Measurements from ENCODE around the gene FGF8.

FGF8 gene

DNA sequence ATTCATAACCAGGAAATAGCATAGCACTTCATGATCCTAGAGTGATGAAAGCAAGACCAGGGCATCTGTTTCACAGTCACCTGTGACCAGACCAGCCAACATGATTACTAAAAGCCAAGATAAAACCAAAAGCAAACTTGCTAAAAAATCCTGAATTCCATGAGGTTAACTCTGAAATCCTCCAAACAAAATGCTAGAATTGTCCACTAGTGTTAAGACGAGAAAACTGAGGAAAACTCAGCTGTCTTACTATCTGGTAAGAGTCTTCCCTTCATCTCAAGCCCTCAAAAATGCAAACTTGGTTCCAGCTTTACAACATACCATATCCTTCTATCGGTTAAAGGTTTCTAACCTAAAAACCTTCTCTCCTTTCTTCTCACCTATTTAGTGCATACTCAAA, 8.6 kb upstream of the FGF8 start:
- H3K27ac ChIP-seq: no peak overlapping the region
- TF ChIP-seq EZH2 (IDR thresholded peaks at IDR 0.05) (no peak), FOXP2 (optimal IDR thresholded peaks at IDR 0.05; ENCODE audit: control extremely low read depth, extremely low read length, insufficient read depth) (no peak), POLR2AphosphoS5 (IDR thresholded peaks at IDR 0.05; ENCODE audit: borderline replicate concordance, low read depth, low read length) (no peak)
- no peak for DNase-seq (ENCODE audit: low read depth, low spot score)
- peaks cover 11% of the 10 kb centered on the region; the same call in 1 of the 2 replicates for H3K36me3 ChIP-seq (ENCODE audit: insufficient read depth, low read length)
- H3K4me3 ChIP-seq: no peak overlapping the region
- no peak overlapping the region for H3K9ac ChIP-seq (ENCODE audit: insufficient read length)
- H3K9me3 ChIP-seq (ENCODE audit: low read depth, low read length): no peaks in the 10 kb centered on the region

DNA sequence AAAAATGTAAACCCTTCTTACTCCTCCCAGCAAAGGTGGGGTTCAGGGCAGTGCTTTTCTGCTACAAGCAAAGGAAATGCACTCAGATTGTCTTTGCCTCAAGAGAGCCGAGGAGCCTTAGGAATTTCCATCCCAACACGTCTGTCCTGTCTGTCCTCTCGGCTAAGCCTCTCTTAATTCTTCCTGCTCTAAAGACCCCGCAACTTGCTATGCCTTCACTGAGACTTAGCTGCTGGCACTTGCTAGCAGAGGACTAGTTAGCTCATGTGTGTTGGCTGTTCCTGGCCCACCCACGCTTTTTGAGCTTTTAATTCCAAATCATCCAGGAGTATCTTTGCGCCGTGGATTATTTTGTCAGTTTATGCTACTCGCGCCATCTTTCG, 7.8 kb upstream of the FGF8 start:
- H3K9me3 ChIP-seq (ENCODE audit: low read depth, low read length): no peaks in the 10 kb centered on the region
- peaks cover 11% of the 10 kb centered on the region; the same call in 1 of the 2 replicates for H3K36me3 ChIP-seq (ENCODE audit: insufficient read depth, low read length)
- peak overlapping the region; percentile 82 for H3K4me3 ChIP-seq
- no peak for TF ChIP-seq FOXP2 (optimal IDR thresholded peaks at IDR 0.05; ENCODE audit: control extremely low read depth, extremely low read length, insufficient read depth)
- TF ChIP-seq POLR2AphosphoS5 (IDR thresholded peaks at IDR 0.05; ENCODE audit: borderline replicate concordance, low read depth, low read length): no peak
- no peak for TF ChIP-seq EZH2 (IDR thresholded peaks at IDR 0.05)
- H3K9ac ChIP-seq (ENCODE audit: insufficient read length): peak overlapping the region; percentile 84
- no peak for DNase-seq (ENCODE audit: low read depth, low spot score)
- peak overlapping the region; percentile 46; the same call in 1 of the 2 replicates for H3K27ac ChIP-seq

DNA sequence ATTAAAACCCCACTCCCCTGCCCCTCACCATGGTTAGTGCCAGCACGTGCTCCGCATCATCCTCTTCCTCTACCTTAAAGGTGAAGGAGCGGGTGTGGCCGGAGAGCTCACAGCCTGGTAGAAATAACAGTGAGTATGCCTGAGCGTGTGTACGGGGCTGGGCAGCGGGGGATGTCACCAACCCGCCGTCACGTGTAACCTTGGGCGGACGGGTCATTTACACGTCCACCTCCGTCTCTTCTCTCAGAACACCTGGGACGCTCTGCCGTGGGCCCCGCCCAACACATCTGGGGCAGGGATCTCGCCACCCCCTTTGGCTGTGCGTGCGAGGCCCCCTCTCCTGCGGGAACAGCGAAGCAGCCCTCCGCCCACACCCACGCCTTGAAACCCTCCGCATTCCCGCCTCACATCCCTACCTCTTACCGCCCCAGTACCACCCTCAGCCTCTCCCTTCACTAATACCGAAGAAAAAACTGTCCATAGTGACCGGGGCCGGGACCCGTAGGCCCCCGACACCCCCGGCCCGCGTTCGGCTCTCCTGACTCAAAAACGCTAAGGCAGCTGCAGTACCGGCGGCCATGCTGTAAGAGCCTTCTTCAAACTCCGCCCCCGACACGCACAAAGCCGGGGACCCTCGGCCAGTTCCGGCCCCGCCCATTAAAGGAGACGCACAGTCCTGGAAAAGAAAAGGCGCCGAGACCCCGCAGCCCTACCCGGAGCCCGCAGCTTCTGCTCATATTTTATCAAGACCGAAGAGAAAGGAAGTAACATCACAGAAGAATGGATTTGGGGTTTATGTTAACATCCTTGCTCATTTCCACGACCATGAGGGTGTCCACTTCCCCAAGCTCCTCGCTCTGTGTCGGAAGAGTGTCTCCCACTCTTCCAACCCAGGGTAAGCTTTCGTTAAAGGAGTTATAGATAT, 7.2 kb upstream of the FGF8 start, which contains the start of gene NPM3:
NPM3 (minus strand) TSS at position 636 of the 925 bp plus-strand sequence; CDS start at position 580, 56 bp downstream.
- H3K36me3 ChIP-seq (ENCODE audit: insufficient read depth, low read length): peaks cover 11% of the 10 kb centered on the region; the same call in 1 of the 2 replicates

DNA sequence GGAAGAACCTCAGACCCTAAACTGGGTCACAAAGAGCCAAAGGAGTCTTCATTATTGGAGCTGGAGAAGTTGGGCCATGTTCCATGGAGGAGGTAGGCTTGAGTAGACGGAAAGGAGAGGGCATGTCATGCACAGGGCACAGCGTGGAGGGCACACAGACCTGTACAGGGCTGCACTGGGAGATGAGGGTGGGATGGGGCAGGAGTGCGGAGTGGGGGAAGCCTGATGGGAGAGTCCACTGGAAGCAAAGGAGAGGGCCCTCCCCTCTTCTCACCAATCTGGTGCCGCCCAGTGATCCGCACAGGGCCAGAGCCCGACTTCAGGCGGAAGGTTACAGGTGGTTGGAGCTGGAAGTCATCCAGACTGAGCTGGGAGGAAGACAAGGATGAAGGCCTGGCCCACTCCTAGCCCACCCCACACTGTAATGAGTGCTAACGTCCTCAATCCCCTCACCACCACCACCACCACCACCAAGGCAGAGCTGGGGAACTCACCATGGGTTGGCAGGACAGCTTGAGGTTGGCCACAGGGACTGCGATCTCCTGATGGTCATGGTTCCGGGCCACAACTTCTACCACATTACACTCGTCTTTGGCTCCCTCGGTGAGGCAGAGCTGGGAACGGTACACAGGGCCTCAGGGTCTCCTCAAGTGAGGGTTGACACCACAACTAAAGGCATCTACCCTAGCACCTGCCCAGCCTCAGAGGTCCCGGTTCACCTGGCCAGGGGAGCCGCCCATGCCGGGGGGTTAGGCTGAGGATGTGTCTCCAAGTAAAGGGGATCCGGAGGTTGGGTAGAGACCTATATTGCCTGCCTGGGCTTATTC, 6.3 kb upstream of the FGF8 start:
- Histone ChIP-seq H3K4me3 (peak overlapping the region; percentile 82), H3K9ac (ENCODE audit: insufficient read length) (peak overlapping the region; percentile 84), H3K36me3 (ENCODE audit: insufficient read depth, low read length) (peaks cover 6% of the 10 kb centered on the region; the same call in 1 of the 2 replicates), H3K27ac (no peak overlapping the region), H3K9me3 (ENCODE audit: low read depth, low read length) (no peaks in the 10 kb centered on the region)
- no peak for TF ChIP-seq POLR2AphosphoS5 (IDR thresholded peaks at IDR 0.05; ENCODE audit: borderline replicate concordance, low read depth, low read length)
- no peak for TF ChIP-seq FOXP2 (optimal IDR thresholded peaks at IDR 0.05; ENCODE audit: control extremely low read depth, extremely low read length, insufficient read depth)
- TF ChIP-seq EZH2 (IDR thresholded peaks at IDR 0.05): no peak
- no peak for DNase-seq (ENCODE audit: low read depth, low spot score)

More for the DNA sequence above, 7.2 kb upstream of the FGF8 start, which contains the start of gene NPM3:
- Histone ChIP-seq H3K27ac (peak within 1 kb of the TSS; percentile 46; the same call in 1 of the 2 replicates), H3K9me3 (ENCODE audit: low read depth, low read length) (no peaks in the 10 kb centered on the region), H3K4me3 (peak within 1 kb of the TSS; percentile 82), H3K9ac (ENCODE audit: insufficient read length) (peak within 1 kb of the TSS; percentile 84)
- no peak for TF ChIP-seq EZH2 (IDR thresholded peaks at IDR 0.05)
- TF ChIP-seq POLR2AphosphoS5 (IDR thresholded peaks at IDR 0.05; ENCODE audit: borderline replicate concordance, low read depth, low read length): peak; percentile 83
- no peak for TF ChIP-seq FOXP2 (optimal IDR thresholded peaks at IDR 0.05; ENCODE audit: control extremely low read depth, extremely low read length, insufficient read depth)
- DNase-seq (ENCODE audit: low read depth, low spot score): no peak

DNA sequence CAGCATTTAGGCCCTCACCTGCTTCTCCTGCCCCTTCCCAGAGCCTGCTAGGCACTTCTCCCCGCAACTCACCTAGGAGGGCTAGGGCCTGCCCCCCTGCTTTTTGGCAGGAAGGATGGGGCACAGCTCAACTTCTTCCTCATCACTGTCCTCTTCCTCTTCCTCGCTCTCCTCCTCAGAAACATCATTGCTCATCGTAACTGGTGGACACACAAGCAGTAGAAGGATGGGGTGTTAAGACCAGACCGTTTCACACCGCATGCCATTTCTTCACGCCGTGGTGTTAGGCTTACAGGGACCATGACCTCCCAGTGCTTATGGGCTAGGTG, 5.7 kb upstream of the FGF8 start:
- H3K36me3 ChIP-seq (ENCODE audit: insufficient read depth, low read length): peaks cover 3% of the 10 kb centered on the region; the same call in 1 of the 2 replicates
- no peak for DNase-seq (ENCODE audit: low read depth, low spot score)
- no peak overlapping the region for H3K27ac ChIP-seq
- H3K9me3 ChIP-seq (ENCODE audit: low read depth, low read length): no peaks in the 10 kb centered on the region
- TF ChIP-seq POLR2AphosphoS5 (IDR thresholded peaks at IDR 0.05; ENCODE audit: borderline replicate concordance, low read depth, low read length) (no peak), FOXP2 (optimal IDR thresholded peaks at IDR 0.05; ENCODE audit: control extremely low read depth, extremely low read length, insufficient read depth) (no peak), EZH2 (IDR thresholded peaks at IDR 0.05) (no peak)
- H3K4me3 ChIP-seq: peak overlapping the region; percentile 82; the same call in 1 of the 2 replicates
- no peak overlapping the region for H3K9ac ChIP-seq (ENCODE audit: insufficient read length)

DNA sequence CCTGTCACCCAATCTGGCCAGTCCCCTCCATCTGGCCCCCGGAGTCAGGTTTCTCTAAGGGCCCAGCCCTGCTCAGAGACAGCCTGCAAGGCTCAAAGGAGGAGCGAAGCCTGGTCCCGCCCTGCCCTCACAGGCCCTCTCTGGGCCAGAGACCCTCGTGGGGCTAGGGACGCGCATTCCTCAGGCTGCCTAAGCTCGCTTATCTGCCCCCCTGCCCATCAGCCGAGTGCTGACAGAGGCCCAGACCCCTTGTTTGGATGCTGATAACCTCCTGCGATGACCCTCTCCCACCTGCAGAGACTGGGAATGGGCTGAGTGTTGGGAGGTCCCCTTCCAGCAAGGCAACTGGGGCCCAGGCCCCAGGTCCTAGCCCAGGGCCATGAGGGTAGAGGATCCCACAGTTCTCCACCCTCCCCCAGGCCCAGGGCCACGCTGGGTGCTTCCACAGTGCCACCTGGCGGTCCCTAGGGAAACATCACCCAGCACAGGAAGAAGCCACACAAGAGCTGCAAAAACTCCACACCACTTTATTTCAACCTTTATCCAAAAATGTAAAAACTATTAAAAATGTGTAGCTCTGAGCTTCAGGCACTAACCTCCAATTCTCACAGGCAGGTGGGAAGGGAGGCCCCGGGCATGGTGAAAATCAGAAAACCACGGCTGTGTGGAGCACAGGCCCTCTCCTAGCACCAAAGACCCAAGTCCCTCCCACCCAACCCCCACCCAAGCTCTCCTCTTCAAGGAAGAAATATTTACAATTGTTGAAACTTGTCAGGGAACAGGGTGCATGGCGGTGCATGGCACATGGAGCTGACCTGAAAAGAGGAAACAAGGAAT, 5.1 kb upstream of the FGF8 start:
- Histone ChIP-seq H3K27ac (no peak overlapping the region), H3K9ac (ENCODE audit: insufficient read length) (no peak overlapping the region), H3K4me3 (no peak overlapping the region), H3K9me3 (ENCODE audit: low read depth, low read length) (no peaks in the 10 kb centered on the region), H3K36me3 (ENCODE audit: insufficient read depth, low read length) (peaks cover 1% of the 10 kb centered on the region; the same call in 1 of the 2 replicates)
- TF ChIP-seq FOXP2 (optimal IDR thresholded peaks at IDR 0.05; ENCODE audit: control extremely low read depth, extremely low read length, insufficient read depth) (no peak), EZH2 (IDR thresholded peaks at IDR 0.05) (no peak), POLR2AphosphoS5 (IDR thresholded peaks at IDR 0.05; ENCODE audit: borderline replicate concordance, low read depth, low read length) (no peak)
- peak; percentile 5 for DNase-seq (ENCODE audit: low read depth, low spot score)

DNA sequence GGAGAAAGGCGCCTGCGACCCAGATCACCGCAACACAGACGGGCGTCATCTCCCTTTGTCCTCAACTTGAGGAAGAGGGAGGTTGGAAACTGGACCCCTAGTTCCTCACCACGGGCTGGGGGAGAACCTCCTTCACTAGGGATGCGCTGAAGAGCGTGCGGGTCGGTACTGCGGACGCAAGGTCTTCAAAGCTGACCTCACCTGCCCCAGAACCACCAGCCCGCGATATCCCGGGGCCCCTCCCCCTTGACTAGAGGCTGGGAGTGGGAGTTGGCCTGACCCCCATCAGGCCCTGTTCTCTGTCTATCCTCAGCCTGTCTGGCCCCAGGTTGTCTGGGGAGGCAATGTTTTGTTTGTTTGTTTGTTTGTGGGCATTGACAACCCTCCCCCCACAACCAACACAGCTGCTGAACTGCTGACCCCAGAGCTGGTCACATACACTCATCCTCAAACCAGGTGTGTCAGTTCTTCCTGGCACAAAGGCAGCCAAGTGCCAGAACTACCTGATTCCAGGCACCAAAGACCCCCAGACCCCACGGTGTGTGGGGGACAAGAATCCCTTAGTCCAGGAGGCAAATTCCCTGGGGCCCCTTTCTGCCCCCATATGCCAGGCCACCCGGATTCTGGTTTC, 4.4 kb upstream of the FGF8 start:
- Histone ChIP-seq H3K9ac (ENCODE audit: insufficient read length) (no peak overlapping the region), H3K9me3 (ENCODE audit: low read depth, low read length) (no peaks in the 10 kb centered on the region), H3K36me3 (ENCODE audit: insufficient read depth, low read length) (no peaks in the 10 kb centered on the region; the same call in 1 of the 2 replicates), H3K4me3 (no peak overlapping the region), H3K27ac (no peak overlapping the region)
- no peak for TF ChIP-seq FOXP2 (optimal IDR thresholded peaks at IDR 0.05; ENCODE audit: control extremely low read depth, extremely low read length, insufficient read depth)
- TF ChIP-seq EZH2 (IDR thresholded peaks at IDR 0.05): no peak
- TF ChIP-seq POLR2AphosphoS5 (IDR thresholded peaks at IDR 0.05; ENCODE audit: borderline replicate concordance, low read depth, low read length): no peak
- no peak for DNase-seq (ENCODE audit: low read depth, low spot score)
